ENCODE measurements around the gene ARHGAP6. TPM values are rescaled to one million over a fixed set of nuclear protein-coding genes. Genes with fewer than 3 reads are reported as not detected.

The ARHGAP6 gene
- total RNA-seq, 1 experiment from 2014 or later: 0.07 TPM

DNA sequence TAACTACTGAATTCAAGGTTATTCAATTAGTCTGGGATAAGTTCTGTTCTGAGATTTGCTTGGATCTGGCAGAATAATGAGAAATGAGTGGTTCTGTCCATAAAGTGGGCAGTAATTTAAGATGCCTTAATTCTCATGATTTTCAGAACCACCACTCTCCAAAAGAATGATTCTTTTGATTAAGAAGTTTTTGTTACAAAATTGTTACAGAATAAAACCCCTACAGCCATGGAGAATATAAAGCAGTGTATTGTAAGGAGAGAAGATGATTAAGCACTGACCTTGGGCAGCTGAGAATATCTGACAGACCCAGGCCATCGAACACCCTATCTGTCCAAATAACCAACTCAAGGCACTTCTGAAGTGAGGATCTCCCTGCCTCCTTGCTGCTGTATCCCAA lies 360.1 kb downstream of the ARHGAP6 start:
- Histone ChIP-seq H3K23me2 (ENCODE audit: insufficient read length, low read depth, low read length, poor library complexity, severe bottlenecking) (no peaks in the 10 kb centered on the region), H3T11ph (ENCODE audit: low read length) (no peak overlapping the region), H3K79me1 (ENCODE audit: insufficient read depth, low read depth, low read length, poor library complexity, severe bottlenecking) (no peaks in the 10 kb centered on the region), H2BK5ac (ENCODE audit: insufficient read length, low read length) (no peak overlapping the region), H4K8ac (replicated peaks; ENCODE audit: insufficient read length, low read depth, low read length) (no peak overlapping the region), H4K20me1 (ENCODE audit: control insufficient read depth, insufficient read depth, insufficient read length) (no peaks in the 10 kb centered on the region), H2AK5ac (ENCODE audit: insufficient read length, low read length) (no peak overlapping the region), H3K79me2 (ENCODE audit: insufficient read depth, low read length) (no peaks in the 10 kb centered on the region), H3K23ac (ENCODE audit: insufficient read length, low read depth, low read length) (no peak overlapping the region), H3K27me3 (ENCODE audit: insufficient read depth, low read length) (no peaks in the 10 kb centered on the region), H3K56ac (ENCODE audit: insufficient read length, low read depth, low read length) (no peak overlapping the region), H2BK15ac (ENCODE audit: low read depth, low read length) (no peak overlapping the region), H3K4ac (ENCODE audit: low read depth, low read length) (no peak overlapping the region), H3K9me3 (ENCODE audit: control insufficient read depth, low read depth, low read length) (no peaks in the 10 kb centered on the region), H3K9ac (ENCODE audit: extremely low read depth, insufficient read length, low read length) (no peak overlapping the region), H4K91ac (ENCODE audit: insufficient read length, low read depth, low read length) (no peak overlapping the region), H3K14ac (ENCODE audit: insufficient read depth, low read length) (no peak overlapping the region), H2BK120ac (ENCODE audit: low read depth, low read length, poor library complexity, severe bottlenecking) (no peak overlapping the region), H3K4me2 (ENCODE audit: insufficient read depth, insufficient read length, low read length) (no peak overlapping the region), H3K27ac (ENCODE audit: insufficient read length, low read depth, low read length) (no peak overlapping the region), H2BK12ac (ENCODE audit: insufficient read length, low read depth, low read length) (no peak overlapping the region), H2AFZ (ENCODE audit: low read length) (no peak overlapping the region), H3K18ac (ENCODE audit: insufficient read length, low read depth, low read length) (no peak overlapping the region), H2BK20ac (ENCODE audit: low read depth, low read length, poor library complexity, severe bottlenecking) (no peak overlapping the region), H3K4me1 (ENCODE audit: insufficient read depth, low read length) (no peaks in the 10 kb centered on the region), H4K5ac (ENCODE audit: insufficient read length, low read depth, low read length) (no peak overlapping the region)
- WGBS (ENCODE audit: extremely low coverage, insufficient read length, low lambda C conversion rate): no CpG with 5 or more reads among the region's 1 CpG
- peaks cover 0 to 2% (median 0%) of the 10 kb centered on the region in 3 experiments; a peak in 1 of 7 replicates for H3K36me3 Mint-ChIP-seq (ENCODE audit: insufficient read depth in 1 of 3, low read depth in 3 of 3)
- H3K27ac Mint-ChIP-seq: no peak overlapping the region
- peaks cover 12 to 15% of the 10 kb centered on the region in 2 experiments for H3K4me1 Mint-ChIP-seq
- peaks cover 41 to 59% of the 10 kb centered on the region in 2 experiments for H3K9me3 Mint-ChIP-seq
- no peak for DNase-seq
- no peak for TF ChIP-seq CTCF (conservative IDR thresholded peaks at IDR 0.05)
- H3K27me3 Mint-ChIP-seq (ENCODE audit: low read depth): no peaks in the 10 kb centered on the region
- H3K4me3 Mint-ChIP-seq: no peak overlapping the region

Measured in H9 (cell line).